Activated gamma-delta T cell treated with anti-CD3 and anti-CD28 coated beads, Interleukin-2, amount 50 U/mL, for 16 hours (primary cell): Measurements from ENCODE around the gene NECTIN2.
"Not testable (repeated sequence)": the region's sequence is repeated elsewhere in the genome, so short reads cannot be mapped to it uniquely, and the experiment has no call there.

ENCODE experiments used
- DNase-seq: peaks from one replicate; pipeline ENCODE4 v3.0.0-alpha.2; 2020; ENCODE audit warnings: low read depth

Gene NECTIN2

DNA sequence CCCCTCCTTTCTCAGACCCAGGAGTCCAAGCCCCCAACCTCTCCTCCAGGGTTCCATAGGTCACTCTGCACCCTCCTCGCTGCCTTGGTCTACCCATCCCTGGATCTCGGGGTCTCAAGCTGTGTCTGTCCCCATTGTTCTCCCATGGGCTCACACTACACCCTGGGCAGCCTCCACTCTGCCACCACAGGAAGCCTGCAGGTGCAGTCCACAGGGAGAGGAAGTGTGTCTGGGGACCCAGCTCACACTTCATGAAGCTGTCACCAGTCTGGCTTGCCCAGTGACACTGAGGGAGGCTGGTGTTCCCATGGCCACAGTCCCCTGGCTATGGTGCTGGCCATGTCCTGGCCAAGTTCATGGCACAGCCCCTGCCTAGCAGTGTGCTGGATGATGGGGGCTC is 5.3 kb downstream of the NECTIN2 start:
- DNase-seq = no peak

DNA sequence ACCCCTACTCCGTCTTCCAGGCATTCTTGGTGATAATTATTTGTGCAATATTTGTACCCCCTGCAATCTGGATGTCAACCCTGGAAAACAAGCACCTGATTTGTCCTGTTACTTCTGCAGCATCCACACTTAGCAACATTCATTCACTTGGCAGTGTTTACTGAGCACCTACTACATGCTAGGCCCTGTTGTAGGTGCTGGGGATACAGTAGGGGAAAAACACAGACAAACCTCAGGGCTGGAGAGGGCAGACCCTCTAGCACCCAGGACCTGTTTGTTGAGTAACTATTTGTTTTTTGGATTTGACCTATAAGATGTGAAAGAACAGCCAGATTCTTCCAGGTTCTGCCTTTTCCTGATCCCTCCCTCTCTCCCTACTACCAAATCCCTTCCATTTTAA is 9.5 kb downstream of the NECTIN2 start:
- DNase-seq = no peak

DNA sequence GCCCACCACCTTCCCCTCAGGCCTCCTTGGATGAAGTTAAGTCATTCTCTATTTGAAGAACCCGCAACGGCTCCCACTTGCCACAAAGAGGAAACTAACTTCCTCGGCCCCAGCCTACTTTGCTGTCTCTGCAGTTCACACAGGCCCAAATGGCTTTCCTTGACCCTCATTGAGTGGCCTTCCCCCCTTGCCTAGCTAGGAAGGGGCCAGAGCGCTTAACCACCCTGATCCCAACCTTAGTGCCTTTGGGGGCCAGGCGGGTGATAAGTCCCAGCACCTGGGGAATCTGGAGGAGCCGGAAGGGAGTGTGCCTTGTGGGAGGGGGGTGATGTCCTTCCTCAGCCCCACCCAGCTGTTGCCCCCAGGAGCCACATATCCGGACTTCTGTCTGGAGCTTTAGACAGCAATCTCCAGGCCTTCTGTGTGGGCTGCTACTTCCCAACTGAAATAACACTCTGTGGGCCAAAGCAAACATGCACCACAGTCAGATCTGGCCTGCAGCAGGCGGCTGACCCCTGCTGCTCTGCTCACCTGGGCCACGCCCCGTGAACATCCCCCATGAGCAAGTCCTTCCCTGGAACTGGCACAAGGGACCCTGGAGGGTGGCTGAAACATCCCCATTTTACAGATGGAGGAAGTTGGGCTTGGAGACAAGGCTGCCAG is 10.5 kb downstream of the NECTIN2 start:
- no peak for DNase-seq

DNA sequence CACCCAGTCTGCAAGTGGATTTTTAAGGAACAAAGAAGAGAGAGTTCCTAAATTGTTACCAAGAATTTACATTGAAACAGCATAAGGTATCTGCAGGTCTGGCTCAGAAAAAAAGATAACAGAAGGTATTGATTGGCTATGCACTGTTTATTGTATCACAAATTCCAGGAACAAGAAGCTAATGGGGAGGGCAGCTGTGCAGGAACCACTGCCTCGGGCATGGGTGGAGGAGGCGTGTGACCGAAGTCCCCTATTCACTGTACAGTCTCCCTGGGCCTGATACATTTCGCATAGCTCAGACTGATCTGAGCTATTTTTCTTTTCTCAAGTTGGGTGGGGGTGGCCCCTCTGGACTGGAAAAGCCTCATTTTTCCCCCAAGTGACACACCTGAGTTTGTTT is 11.7 kb downstream of the NECTIN2 start:
- no peak for DNase-seq

DNA sequence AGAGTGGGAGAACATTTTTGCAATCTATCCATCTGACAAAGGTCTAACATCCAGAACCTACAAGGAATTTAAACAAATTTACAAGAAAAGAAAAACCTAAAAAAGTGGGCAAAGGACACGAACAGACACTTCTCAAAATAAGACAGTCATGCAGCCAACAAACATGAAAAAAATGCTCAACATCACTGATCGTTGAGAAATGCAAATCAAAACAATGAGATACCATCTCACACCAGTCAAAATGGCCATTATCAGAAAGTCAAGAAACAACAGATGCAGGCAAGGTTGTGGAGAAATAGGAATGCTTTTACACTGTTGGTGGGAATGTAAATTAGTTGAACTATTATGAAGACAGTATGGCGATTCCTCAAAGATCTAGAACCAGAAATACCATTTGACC is 15.5 kb downstream of the NECTIN2 start:
- DNase-seq = not testable (repeated sequence)

DNA sequence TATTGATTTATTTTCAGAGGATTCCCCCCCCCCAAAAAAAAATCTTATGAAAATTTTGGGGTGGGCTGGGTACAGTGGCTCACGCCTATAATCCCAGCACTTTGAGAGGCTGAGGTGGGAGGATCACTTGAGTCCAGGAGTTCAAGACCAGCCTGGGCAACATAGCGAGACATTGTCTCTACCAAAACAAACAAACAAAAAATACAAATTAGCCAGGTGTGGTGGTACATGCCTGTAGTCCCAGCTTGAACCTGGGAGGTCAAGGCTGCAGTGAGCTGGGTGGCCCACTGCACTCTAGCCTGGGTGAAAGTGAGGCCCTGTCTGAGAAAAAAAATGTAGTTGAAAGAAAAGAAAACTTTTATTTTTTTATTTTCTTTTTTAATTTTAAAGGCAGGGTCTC is 17.9 kb downstream of the NECTIN2 start:
- no peak for DNase-seq

DNA sequence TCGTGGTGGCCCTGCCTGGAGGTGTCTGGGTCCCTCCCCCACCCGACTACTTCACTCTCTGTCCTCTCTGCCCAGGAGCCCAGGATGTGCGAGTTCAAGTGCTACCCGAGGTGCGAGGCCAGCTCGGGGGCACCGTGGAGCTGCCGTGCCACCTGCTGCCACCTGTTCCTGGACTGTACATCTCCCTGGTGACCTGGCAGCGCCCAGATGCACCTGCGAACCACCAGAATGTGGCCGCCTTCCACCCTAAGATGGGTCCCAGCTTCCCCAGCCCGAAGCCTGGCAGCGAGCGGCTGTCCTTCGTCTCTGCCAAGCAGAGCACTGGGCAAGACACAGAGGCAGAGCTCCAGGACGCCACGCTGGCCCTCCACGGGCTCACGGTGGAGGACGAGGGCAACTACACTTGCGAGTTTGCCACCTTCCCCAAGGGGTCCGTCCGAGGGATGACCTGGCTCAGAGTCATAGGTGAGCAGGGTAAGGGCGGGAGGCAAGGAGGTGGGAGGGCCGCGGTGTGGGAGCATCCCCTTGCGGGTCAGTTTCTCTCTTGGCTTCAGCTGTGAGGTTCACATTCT is 19.2 kb downstream of the NECTIN2 start:
- DNase-seq = no peak

DNA sequence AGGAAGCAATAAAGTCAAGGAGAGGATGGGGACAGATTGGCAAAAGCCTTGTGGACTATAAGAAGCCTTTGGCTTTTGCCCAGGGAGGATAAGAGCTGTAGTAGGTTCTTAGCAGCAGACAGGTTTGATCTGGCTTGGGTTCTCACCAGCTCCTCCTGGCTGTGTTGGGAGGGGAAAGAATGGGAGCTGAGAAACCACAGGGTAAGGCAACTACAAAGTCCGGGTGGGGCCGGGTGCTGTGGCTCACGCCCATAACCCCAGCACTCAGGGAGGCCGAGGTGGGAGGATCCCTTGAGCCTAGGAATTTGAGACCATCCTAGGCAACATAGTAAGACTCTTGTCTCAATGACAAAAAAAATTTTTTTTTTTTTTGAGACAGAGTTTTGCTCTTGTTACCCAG is 20.6 kb downstream of the NECTIN2 start:
- no peak for DNase-seq

DNA sequence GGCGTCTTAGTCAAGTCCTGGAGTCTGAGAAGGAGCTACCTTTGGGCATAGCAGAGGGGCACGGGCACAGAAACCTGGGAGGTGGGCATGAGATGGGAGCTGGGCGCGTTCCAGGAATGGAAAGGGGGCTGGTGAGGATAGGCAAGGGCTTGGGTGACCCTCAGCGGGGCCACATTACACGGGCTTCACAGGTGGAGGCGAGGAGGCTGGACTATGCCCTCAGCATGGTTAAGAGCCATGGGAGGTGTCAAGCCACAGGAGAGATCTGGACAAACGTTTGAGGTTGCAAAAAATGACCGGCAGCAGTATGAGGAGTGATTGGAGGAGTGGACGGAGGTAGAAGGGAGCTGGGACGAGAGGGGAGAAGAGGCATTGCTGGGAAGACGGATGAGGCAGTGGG is 21.5 kb downstream of the NECTIN2 start:
- no peak for DNase-seq

DNA sequence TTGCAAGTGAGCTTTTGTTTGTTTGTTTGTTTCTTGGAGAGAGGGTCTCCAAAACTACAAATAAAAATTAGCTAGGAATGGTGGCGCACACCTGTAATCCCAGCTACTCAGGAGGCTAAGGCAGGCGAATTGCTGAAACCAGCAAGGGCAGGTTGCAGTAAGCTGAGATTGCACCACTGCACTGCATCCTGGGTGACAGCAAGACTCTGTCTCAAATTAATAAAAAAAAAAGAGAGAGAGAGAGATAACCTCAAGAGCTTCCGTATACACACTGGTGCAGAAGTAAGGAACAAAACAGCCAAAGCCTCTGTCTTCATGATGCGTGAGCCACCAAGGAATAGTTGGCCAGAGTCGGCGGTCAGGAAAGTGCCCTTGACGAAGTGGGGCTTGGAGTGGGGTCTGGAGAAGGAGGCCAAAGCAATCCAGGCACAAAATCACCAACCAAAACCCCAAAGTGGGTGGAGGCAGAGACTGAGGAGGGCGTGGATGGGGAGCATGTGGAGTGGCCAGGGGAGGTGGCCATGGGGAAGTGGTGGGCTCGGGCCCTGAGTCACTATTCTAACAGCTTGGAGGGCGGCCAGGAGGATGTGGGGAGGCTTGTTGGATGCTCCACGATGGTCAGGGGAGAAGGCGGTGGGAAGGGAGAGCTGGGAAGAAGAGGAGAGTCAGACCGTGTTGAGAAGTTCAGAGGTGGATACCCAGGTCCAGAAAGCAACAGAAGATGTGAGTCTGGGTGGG is 23.8 kb downstream of the NECTIN2 start:
- DNase-seq = no peak

DNA sequence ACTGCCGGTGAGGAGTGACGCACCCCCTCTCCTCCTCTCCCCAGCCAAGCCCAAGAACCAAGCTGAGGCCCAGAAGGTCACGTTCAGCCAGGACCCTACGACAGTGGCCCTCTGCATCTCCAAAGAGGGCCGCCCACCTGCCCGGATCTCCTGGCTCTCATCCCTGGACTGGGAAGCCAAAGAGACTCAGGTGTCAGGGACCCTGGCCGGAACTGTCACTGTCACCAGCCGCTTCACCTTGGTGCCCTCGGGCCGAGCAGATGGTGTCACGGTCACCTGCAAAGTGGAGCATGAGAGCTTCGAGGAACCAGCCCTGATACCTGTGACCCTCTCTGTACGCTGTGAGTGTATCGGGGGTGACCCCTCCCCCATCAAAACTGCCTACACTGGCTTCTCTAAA is 25.7 kb downstream of the NECTIN2 start:
- DNase-seq = no peak

DNA sequence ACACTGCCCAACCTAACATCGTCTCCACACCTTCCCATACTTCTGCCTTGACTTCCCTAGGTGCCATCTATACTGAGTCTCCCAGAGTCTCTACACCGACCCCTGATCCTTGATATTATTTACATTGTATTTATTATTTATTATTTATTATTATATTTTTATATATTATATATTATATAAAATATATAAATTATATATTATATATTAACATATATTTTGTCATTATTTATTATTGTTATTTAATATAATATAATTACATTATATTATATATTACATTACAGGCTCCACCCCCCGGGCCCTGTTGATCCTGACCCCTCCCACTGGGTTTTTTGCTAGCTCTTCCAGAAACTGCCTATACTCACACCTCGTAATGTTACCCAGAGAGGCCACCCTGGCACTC is 26.6 kb downstream of the NECTIN2 start:
- DNase-seq = no peak

DNA sequence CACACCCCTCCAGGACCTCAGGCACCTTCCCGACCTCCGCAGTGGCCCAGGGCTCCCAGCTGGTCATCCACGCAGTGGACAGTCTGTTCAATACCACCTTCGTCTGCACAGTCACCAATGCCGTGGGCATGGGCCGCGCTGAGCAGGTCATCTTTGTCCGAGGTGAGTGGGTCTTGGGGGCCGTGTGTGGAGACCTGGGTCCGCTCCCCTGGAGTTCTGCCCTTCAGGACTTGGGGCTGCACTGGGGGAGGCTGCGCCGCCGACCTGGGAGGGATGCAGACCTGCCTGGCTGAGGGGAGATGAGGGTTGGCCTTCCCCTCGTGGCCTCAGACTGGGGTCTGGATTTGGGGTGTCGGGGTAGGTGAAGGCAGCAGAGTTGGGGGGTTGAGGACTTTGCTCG is 28.2 kb downstream of the NECTIN2 start:
- DNase-seq = no peak

DNA sequence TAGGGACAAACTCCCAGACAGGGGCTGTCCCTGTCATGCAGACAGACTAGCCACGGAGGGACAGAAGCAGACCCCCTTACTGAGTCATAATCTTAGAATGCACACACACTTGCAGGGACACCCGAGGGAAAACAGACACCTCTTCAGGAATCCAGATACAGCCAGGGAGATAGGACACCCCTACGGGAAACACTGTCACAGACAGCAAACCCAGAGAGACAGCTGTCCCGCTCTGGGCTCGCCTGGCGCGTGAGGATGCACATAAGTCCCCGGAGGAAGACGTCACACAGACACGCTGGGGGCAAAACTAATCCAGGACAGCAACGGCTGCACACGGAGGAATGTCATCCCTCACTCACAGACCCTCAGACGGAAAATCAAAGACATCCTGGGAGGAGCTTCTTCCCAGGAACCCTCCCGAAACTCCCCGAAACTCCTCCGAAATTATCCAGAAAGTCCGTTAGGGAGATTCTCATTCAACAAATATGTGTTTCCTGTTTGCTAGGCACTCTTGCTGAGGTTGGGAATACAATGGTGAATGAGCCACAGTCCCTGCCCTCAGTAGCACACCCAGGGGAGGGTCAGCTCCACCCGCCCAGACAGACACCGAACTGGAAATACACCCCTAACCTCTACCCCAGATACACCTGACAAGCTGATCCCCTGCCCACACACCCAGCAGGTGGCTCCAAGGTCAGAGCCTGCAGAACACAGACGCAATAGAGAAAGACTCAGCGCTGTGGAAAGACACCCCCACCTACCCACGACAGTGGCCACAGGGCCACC is 29.8 kb downstream of the NECTIN2 start:
- DNase-seq = no peak

DNA sequence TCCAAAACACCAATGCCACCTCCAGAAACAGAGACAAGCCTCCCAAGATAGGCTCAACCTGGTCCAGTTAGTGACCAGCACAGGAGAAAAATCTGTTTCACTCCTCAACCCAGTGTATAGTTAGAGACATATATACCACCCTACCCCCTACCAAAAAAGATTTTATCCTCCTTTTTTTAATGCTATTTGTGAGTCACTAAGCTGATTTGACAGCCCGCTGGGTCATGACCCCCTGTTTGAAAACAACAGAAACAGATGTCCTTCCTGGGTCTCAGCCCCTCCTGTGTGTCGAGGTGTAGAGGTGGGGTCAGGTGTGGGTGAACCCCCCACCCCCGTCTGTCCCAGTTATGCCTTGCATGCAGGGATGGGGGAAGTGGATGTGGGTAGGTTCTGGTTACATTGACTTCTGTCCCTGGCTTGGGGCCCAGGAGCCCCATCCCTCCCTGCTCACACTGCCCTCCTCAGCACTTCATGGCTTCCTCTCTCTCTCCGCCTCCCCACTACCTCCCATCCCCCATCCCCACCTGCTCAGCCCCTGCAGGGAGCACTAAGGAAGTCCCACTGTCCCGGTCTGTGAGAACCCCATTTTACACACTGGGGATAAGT is 30.9 kb downstream of the NECTIN2 start:
- no peak for DNase-seq

DNA sequence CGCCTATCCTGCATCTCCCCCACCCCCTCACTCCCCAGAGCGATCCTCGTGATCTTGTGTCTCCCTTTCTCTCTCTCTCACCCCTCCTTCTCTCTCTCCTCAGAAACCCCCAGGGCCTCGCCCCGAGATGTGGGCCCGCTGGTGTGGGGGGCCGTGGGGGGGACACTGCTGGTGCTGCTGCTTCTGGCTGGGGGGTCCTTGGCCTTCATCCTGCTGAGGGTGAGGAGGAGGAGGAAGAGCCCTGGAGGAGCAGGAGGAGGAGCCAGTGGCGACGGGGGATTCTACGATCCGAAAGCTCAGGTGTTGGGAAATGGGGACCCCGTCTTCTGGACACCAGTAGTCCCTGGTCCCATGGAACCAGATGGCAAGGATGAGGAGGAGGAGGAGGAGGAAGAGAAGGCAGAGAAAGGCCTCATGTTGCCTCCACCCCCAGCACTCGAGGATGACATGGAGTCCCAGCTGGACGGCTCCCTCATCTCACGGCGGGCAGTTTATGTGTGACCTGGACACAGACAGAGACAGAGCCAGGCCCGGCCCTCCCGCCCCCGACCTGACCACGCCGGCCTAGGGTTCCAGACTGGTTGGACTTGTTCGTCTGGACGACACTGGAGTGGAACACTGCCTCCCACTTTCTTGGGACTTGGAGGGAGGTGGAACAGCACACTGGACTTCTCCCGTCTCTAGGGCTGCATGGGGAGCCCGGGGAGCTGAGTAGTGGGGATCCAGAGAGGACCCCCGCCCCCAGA is 32.2 kb downstream of the NECTIN2 start:
- no peak for DNase-seq

DNA sequence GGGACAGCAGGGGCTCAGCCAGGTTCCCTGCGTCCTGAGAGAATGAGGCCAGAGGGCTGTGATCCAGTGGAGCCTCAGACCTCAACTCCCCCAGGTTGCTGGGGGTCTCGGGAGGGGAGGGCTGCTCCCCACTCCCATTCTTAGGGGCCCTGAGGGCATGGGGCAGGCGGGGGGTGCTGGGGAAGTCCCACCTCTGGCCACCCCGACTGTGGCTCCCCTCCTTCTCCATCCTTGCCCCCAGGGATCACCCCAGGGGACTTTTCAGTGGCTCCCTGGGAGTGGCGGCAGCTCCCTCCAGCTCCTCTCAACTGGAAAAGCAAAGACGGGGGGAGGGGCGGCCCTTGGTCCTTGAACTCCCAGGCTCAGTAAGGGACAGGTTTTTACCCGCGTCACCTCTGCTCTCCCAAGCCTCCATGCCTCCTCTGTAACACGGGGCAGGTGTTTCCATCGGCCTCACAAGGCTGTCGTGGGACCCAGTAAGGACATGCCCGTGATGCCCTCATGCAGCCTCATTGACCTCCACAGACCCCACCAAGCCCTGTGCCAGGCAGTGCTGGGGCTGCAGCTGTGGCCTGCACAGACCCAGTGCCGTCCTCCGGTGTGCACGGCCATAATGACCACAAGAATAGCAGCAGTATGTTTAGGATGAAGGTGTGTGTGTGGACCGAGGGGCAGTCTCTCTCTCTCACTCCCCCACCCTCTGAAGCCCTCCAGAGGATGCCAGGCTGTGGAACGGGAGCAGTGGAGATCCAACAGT is 33.4 kb downstream of the NECTIN2 start:
- no peak for DNase-seq

DNA sequence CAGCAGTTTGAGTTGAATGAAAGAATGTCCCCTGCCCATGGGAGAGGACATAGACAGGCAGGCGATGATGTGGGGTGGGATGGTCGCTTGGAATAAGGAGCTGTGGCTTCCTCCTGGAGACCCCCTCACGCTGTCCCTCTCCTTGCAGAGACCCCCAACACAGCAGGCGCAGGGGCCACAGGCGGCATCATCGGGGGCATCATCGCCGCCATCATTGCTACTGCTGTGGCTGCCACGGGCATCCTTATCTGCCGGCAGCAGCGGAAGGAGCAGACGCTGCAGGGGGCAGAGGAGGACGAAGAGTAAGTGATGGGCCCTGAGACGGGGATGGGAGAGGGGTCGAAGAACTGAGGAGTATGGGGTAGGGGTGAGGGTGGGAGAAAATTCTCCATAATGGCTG is 36.0 kb downstream of the NECTIN2 start:
- DNase-seq = no peak

DNA sequence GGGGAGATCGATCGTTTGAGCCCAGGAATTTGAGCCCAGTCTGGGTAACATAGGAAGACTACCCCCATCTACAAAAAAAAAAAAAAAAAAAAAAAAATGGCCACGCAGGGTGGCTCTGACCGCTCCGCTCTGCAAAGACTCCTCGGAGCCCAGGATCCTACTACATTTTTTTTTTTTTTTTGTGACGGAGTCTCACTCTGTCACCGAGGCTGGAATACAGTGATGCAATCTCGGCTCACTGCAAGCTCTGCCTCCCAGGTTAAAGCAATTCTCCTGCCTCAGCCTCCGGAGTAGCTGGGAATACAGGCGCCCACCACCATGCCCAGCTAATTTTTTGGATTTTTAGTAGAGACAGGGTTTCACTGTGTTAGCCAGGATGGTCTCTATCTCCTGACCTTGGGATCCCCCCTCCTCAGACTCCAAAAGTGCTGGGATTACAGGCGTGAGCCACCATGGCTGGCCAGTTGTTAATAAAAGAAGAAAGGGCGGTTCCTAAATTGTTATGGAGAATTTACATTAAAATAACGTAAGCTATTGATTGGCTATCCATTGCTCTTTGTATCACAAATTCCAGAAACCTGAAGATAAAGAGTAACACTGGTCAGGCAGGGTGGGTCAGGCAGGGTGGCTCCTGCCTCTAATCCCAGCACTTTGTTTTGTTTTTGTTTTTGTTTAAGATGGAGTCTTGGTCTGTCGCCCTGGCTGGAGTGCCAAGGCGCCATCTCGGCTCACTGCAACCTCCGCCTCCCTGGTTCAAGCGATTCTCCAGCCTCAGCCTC is 36.7 kb downstream of the NECTIN2 start:
- not testable (repeated sequence) for DNase-seq

DNA sequence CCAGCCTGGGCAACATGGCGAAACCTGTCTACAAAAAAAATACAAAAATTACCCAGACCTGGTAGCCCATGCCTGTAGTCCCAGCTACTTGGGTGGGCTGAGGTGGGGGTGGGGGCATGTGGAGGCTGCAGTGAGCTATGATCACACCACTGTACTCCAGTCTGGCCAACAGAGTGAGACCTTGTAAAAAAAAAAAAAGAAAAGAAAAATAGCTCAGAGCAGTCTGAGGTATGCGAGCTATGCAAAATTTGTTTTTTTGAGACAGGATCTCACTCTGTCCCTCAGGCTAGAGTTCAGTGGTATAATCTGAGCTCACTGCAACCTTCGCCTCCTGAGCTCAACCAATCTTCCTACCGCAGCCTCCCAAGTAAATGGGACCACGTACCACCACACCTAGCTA is 37.8 kb downstream of the NECTIN2 start:
- no peak for DNase-seq
